WI38 (cell line): ENCODE measurements around the gene SCGB3A2.

Experiments
- H3K4me3 ChIP-seq: 2 replicates; pipeline ENCODE4 v1.5.1; 2011; ENCODE audit warnings: low read depth, mild to moderate bottlenecking, control low read depth, low read length
- TF ChIP-seq, protein P1 (sequence below): IDR thresholded peaks from 2 replicates; pipeline ENCODE4 v1.5.1; 2012; ENCODE audit warnings: low read depth, mild to moderate bottlenecking, control low read depth, low read length

The SCGB3A2 gene

DNA sequence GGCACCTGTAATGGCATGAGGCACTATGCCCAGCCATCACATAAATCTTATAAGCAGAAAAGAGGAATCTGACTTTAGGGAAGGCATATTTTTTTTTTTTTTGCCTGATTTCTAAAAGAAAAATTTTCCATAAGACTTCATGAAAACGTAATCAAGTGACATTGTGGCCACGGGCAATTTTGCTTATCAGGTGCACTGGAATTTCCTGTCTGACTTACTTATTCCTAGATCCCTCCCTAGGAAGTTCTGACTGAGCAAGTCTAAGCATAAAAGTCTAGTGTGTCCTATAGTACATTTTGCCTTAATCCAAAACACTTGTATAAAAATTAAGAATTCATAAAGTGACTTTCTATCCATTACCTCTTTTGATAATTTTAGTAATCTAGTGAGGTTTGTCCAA, 15.3 kb downstream of the SCGB3A2 start:
- TF ChIP-seq, protein P1, sequence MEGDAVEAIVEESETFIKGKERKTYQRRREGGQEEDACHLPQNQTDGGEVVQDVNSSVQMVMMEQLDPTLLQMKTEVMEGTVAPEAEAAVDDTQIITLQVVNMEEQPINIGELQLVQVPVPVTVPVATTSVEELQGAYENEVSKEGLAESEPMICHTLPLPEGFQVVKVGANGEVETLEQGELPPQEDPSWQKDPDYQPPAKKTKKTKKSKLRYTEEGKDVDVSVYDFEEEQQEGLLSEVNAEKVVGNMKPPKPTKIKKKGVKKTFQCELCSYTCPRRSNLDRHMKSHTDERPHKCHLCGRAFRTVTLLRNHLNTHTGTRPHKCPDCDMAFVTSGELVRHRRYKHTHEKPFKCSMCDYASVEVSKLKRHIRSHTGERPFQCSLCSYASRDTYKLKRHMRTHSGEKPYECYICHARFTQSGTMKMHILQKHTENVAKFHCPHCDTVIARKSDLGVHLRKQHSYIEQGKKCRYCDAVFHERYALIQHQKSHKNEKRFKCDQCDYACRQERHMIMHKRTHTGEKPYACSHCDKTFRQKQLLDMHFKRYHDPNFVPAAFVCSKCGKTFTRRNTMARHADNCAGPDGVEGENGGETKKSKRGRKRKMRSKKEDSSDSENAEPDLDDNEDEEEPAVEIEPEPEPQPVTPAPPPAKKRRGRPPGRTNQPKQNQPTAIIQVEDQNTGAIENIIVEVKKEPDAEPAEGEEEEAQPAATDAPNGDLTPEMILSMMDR = no peak
- no peak overlapping the region for H3K4me3 ChIP-seq

DNA sequence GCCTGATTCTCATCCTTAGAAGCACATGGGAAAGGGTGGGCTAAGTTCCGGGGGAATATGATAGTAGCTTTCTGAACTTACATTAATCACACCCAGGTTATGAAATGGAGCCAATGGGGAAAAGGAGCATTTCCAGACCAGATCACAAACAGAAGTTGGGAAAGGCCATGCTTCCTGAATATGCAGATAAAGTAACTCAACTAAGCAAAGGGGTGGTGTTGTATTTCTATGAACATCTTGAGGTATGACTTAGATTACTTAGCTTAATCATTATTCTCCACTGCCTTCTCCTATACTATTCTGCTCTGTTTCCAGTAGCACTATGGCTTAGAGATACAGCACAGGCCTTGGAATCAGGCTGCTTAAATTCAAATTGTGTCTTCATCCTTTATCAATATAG, 17.4 kb downstream of the SCGB3A2 start:
- TF ChIP-seq, protein P1 = no peak
- H3K4me3 ChIP-seq = no peak overlapping the region

DNA sequence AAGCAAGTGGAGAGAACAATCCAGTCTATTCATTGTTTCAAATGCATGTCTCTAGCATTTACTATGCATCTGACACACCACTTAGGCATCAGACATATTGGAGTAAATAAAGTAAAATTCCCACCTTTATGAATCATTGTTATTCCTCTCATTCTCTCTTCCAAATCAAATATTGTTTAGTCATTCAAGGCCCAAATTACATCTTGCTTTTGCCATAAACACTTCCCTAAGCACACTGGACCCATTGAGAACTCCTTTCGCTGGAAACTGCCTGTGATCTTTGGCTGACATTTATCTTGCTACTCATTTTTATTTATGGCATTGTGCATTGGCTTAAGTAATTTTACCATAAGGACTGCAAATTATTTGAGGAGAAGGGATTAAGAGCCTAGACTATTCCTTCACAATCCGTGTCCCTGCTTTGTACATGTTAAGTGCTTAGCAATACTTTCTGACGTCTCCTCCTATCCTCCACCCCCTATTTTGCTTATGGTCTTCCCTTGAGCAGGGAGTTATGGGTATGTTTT, 20.4 kb downstream of the SCGB3A2 start:
- TF ChIP-seq, protein P1 = no peak
- no peak overlapping the region for H3K4me3 ChIP-seq

DNA sequence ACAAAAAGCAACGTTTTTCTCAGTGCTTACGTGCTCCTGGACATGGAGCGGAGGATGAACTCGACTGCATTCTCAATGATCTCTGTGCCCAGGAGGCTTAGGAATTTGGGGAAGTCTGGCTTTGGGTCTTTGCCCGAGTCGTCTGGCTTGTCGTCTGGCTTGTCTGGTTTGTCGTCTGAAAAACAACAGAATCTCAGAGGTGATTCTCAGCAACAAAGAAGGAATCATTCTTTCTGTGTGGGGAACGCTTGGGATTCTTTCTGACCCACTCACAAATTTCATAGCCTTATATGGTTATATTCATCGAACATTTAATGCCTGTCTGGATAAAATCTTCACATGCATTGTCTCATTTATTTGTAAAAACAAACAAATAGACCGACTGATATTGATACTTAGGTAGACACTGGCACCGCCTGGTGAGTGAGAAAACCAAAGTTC, 23.1 kb downstream of the SCGB3A2 start:
- no peak overlapping the region for H3K4me3 ChIP-seq
- TF ChIP-seq, protein P1 = no peak

DNA sequence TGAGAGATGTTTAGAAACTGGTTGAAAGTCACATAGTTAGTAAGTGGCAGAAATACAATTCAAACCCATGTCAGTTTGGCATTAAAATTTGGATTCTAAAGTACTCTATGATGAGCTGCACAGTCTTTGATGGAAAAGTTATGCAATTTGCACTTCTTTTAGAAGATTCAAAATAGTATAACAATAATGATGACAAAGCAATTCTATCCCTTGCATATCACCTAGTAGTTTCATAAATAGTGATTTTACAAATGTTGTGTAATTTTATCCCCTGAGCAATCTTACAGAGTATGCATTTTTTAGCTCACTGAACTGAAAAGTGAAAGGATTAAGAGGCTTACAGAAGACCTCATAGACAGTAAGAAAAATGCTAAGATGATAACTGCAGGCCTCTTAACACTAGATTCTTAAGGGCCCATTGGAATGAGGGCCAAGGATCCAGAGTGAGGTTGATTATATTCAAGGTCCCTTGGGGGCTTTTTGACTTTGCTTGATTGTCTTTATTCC, 24.2 kb downstream of the SCGB3A2 start:
- TF ChIP-seq, protein P1 = no peak
- H3K4me3 ChIP-seq = no peak overlapping the region

DNA sequence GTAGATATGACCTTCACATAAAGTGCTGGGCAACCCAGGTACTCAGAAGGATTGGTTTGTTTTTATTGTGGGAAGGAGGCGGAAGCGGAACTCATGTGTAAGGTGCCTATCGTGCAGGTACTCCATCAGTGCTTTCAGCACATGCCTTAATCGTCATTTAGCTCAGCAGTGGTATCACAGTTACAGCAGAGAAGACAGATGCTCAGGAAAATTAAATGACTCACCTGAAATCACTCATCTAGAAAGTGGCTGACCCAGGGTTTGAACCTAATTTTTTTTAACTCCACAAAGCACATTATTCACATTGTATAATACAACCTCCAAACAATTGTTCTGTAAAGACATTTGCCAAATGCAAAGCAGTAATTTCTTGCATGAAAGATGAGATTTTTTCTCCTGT, 25.6 kb downstream of the SCGB3A2 start:
- TF ChIP-seq, protein P1 = no peak
- H3K4me3 ChIP-seq = no peak overlapping the region

DNA sequence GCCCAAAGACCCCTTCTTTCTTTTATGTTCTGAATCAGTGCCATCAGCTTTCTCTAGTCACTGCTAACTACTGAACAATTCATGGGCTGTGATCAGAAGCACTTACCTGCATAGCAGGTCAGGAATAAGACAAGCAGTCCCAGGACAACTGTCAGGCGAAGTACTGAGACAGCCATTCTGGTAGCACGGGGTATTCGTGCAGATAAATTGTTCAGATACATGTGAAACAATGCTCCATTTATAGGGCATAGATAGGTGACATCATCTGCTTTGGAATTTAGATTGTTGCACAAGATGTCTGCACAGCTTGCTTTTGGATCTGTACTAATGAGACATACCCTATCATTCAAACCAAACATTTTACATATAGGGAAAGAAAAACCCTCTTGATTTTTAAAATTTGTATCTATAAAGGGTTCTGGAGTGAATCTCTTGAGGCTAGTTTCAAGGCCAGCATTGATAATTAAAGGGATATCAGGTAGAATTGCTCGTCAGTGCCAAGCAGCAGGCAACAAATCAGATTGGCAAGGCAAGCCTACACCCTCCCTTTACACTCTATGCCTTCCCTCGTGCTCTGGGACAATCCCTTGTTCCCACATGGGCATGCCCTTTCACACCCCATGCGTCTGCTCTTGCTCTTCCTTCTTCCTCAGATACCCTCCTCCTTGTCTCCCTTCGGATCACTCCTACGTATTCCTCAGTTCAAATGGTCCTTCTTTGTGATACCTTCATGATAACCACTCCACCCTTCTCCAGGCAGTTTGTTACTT, 28.0 kb downstream of the SCGB3A2 start, which contains the start of gene C5orf46:
TSS of gene C5orf46 (minus strand) at position 213 of the 770 bp plus-strand sequence. CDS start at position 176, 37 bp downstream.
- H3K4me3 ChIP-seq = no peak within 1 kb of the TSS
- TF ChIP-seq, protein P1 = no peak
